Smooth muscle cell (in vitro differentiated cells): Measurements from ENCODE around the gene ZNF222. TPM values are rescaled to one million over a fixed set of nuclear protein-coding genes. Genes with fewer than 3 reads are reported as not detected.

Experiments
- DNase-seq: peaks from one replicate; lab custom pipeline; 2025; ENCODE audit not compliant: unreplicated experiment; lab: John Stamatoyannopoulos, UW
- H2AFZ ChIP-seq: fragments of 200-600 bp; sonication (generic); 2 replicates; pipeline ENCODE4 v1.6.0; 2016; ENCODE audit warnings: antibody characterized with exemption, low read depth, mild to moderate bottlenecking
- H3F3A ChIP-seq: fragments of 200-600 bp; sonication (generic); 2 replicates; pipeline ENCODE4 v1.6.0; 2017; ENCODE audit warnings: antibody characterized with exemption, low read depth
- H3K27ac ChIP-seq: fragments of 200-600 bp; sonication (generic); 2 replicates; pipeline ENCODE4 v1.5.1; 2016; ENCODE audit warnings: low read depth, mild to moderate bottlenecking
- H3K27me3 ChIP-seq: fragments of 200-600 bp; sonication (generic); 2 replicates; pipeline ENCODE4 v1.6.1; 2016; ENCODE audit warnings: low read depth, mild to moderate bottlenecking
- H3K36me3 ChIP-seq: fragments of 200-600 bp; sonication (generic); 2 replicates; pipeline ENCODE4 v1.5.1; 2016; ENCODE audit warnings: low read depth
- H3K4me1 ChIP-seq: fragments of 200-600 bp; sonication (generic); 2 replicates; pipeline ENCODE4 v1.5.1; 2016; ENCODE audit warnings: low read depth
- H3K4me2 ChIP-seq: fragments of 200-600 bp; sonication (generic); 2 replicates; pipeline ENCODE4 v1.6.0; 2016; ENCODE audit warnings: mild to moderate bottlenecking
- H3K4me3 ChIP-seq: fragments of 200-600 bp; sonication (generic); 2 replicates; pipeline ENCODE4 v1.5.1; 2016; ENCODE audit warnings: mild to moderate bottlenecking
- H3K79me2 ChIP-seq: fragments of 200-600 bp; sonication (generic); 2 replicates; pipeline ENCODE4 v1.6.0; 2016; ENCODE audit warnings: low read depth, mild to moderate bottlenecking
- H3K9ac ChIP-seq: fragments of 200-600 bp; sonication (generic); 2 replicates; pipeline ENCODE4 v1.6.0; 2016; ENCODE audit warnings: low read depth
- H3K9me3 ChIP-seq: fragments of 200-600 bp; sonication (generic); replicated peaks from 2 replicates; pipeline ENCODE4 v1.5.1; 2016; ENCODE audit warnings: low read depth
- H4K20me1 ChIP-seq: fragments of 200-600 bp; sonication (generic); 2 replicates; pipeline ENCODE4 v1.6.0; 2016; ENCODE audit warnings: low read depth
- WGBS: methylation state at CpG from one replicate; pipeline ENCODE4 v1.1.7; 2016; ENCODE audit warnings: low lambda C conversion rate; 5-methylcytosine and 5-hydroxymethylcytosine counted together
- polyA plus RNA-seq: library from polyadenylated mRNA; unstranded; fragments of >200 nt; fragmentation: Nextera tagmentation; extraction: Ambion mirVana; gene quantifications from 2 replicates; pipeline ENCODE4 v1.2.1, GENCODE V29; 2016
- small RNA-seq: library from RNA; depleted of rRNA; stranded (forward); fragments of <200 nt; gene quantifications from one replicate; pipeline ENCODE3, GENCODE V24; 2014
- total RNA-seq: library from RNA; depleted of rRNA; stranded (reverse); fragments of >200 nt; gene quantifications from 2 replicates; pipeline ENCODE4 v1.2.3, GENCODE V29; 2014
- TF ChIP-seq, protein P1 (sequence below): fragments of 200-600 bp; sonication (generic); IDR thresholded peaks from 2 replicates; pipeline ENCODE4 v1.5.1; 2017; ENCODE audit warnings: borderline replicate concordance, mild to moderate bottlenecking, antibody characterized with exemption; ENCODE audit not compliant: insufficient read depth, poor library complexity, severe bottlenecking

ZNF222 gene
- total and polyA plus RNA-seq, 2 experiments from 2014 or later: 5.3 to 5.9 TPM

DNA sequence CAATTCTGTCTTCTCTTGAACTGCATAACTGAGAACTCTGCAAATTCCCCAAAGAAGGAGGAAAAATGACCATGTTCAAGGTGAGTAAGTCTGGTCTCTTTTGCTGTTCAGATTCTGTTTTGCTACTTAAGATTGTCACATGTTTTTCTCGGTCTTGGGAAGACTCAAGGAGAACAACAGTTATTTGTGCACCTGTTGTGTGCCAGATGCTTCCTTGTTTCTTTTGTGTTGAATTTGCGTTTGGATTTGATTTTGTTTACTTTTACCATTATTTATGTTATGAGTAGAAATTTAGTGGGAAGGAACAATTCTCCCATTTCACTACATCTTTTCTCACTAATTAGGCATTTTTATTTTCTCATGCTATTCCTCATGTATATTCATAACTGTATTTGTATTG, 51.1 kb downstream of the ZNF222 start:
- H3K4me2 ChIP-seq: no peak overlapping the region
- 95% methylated on average over 2 of the region's 2 CpGs for WGBS
- no peak overlapping the region for H2AFZ ChIP-seq
- H3K36me3 ChIP-seq: no peaks in the 10 kb centered on the region
- no peak overlapping the region for H3K9ac ChIP-seq
- TF ChIP-seq, protein P1, sequence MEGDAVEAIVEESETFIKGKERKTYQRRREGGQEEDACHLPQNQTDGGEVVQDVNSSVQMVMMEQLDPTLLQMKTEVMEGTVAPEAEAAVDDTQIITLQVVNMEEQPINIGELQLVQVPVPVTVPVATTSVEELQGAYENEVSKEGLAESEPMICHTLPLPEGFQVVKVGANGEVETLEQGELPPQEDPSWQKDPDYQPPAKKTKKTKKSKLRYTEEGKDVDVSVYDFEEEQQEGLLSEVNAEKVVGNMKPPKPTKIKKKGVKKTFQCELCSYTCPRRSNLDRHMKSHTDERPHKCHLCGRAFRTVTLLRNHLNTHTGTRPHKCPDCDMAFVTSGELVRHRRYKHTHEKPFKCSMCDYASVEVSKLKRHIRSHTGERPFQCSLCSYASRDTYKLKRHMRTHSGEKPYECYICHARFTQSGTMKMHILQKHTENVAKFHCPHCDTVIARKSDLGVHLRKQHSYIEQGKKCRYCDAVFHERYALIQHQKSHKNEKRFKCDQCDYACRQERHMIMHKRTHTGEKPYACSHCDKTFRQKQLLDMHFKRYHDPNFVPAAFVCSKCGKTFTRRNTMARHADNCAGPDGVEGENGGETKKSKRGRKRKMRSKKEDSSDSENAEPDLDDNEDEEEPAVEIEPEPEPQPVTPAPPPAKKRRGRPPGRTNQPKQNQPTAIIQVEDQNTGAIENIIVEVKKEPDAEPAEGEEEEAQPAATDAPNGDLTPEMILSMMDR: no peak
- no peaks in the 10 kb centered on the region for H3F3A ChIP-seq
- peaks cover 6% of the 10 kb centered on the region for H3K4me1 ChIP-seq
- DNase-seq: no peak
- no peak overlapping the region for H3K27ac ChIP-seq
- no peaks in the 10 kb centered on the region for H4K20me1 ChIP-seq
- no peak overlapping the region for H3K4me3 ChIP-seq
- H3K27me3 ChIP-seq: no peaks in the 10 kb centered on the region
- peaks cover 7% of the 10 kb centered on the region for H3K79me2 ChIP-seq
- H3K9me3 ChIP-seq: no peaks in the 10 kb centered on the region

Small RNAs within 50 kb of the gene (small RNA-seq; reads per million reads assigned to genes)
- gene AC006213.5: not detected

Other genes starting within 250 kb of the ZNF222 start
- gene KCNN4, start 244.4 kb upstream of the ZNF222 start, total RNA-seq: 4.0 and 5.4 TPM in 2 replicates
- gene KCNN4, start 244.4 kb upstream of the ZNF222 start, polyA plus RNA-seq: 1.7 and 14.9 TPM in 2 replicates
- 3.1 and 6.9 TPM in 2 replicates for gene LYPD5, start 222.9 kb upstream of the ZNF222 start, total RNA-seq
- 1.2 and 2.7 TPM in 2 replicates for gene LYPD5, start 222.9 kb upstream of the ZNF222 start, polyA plus RNA-seq
- gene ZNF283, start 198.1 kb upstream of the ZNF222 start, total RNA-seq: 4.1 and 8.0 TPM in 2 replicates
- gene ZNF283, start 198.1 kb upstream of the ZNF222 start, polyA plus RNA-seq: 1.5 and 2.4 TPM in 2 replicates
- gene ZNF404, start 141.4 kb upstream of the ZNF222 start, total RNA-seq: 11.3 and 12.5 TPM in 2 replicates
- 8.6 and 10.2 TPM in 2 replicates for gene ZNF404, start 141.4 kb upstream of the ZNF222 start, polyA plus RNA-seq
- gene ZNF45, start 90.1 kb upstream of the ZNF222 start, total RNA-seq: 6.1 and 14.8 TPM in 2 replicates
- 5.7 and 6.7 TPM in 2 replicates for gene ZNF45, start 90.1 kb upstream of the ZNF222 start, polyA plus RNA-seq
- 4.9 and 6.6 TPM in 2 replicates for gene ZNF221, start 74.2 kb upstream of the ZNF222 start, total RNA-seq
- 1.3 and 1.9 TPM in 2 replicates for gene ZNF221, start 74.2 kb upstream of the ZNF222 start, polyA plus RNA-seq
- 4.1 and 11.9 TPM in 2 replicates for gene ZNF155, start 41.2 kb upstream of the ZNF222 start, total RNA-seq
- gene ZNF155, start 41.2 kb upstream of the ZNF222 start, polyA plus RNA-seq: 1.2 and 5.5 TPM in 2 replicates
- 10.0 and 17.3 TPM in 2 replicates for gene ZNF230, start 22.4 kb upstream of the ZNF222 start, total RNA-seq
- gene ZNF230, start 22.4 kb upstream of the ZNF222 start, polyA plus RNA-seq: 1.2 and 4.4 TPM in 2 replicates
- 5.5 and 10.2 TPM in 2 replicates for gene ZNF223, start 26.7 kb downstream of the ZNF222 start, total RNA-seq
- 5.1 and 6.6 TPM in 2 replicates for gene ZNF223, start 26.7 kb downstream of the ZNF222 start, polyA plus RNA-seq
- 2.4 and 3.2 TPM in 2 replicates for gene ZNF284, start 46.8 kb downstream of the ZNF222 start, total RNA-seq
- gene ZNF284, start 46.8 kb downstream of the ZNF222 start, polyA plus RNA-seq: 0.91 and 1.3 TPM in 2 replicates
- 22.4 and 27.1 TPM in 2 replicates for gene ZNF224, start 69.0 kb downstream of the ZNF222 start, total RNA-seq
- gene ZNF224, start 69.0 kb downstream of the ZNF222 start, polyA plus RNA-seq: 7.3 and 19.1 TPM in 2 replicates
- gene ZNF225, start 88.0 kb downstream of the ZNF222 start, total RNA-seq: 3.3 and 6.8 TPM in 2 replicates
- 2.5 and 3.1 TPM in 2 replicates for gene ZNF225, start 88.0 kb downstream of the ZNF222 start, polyA plus RNA-seq
- 4.6 and 4.8 TPM in 2 replicates for gene ZNF234, start 116.2 kb downstream of the ZNF222 start, total RNA-seq
- 3.2 and 3.8 TPM in 2 replicates for gene ZNF234, start 116.2 kb downstream of the ZNF222 start, polyA plus RNA-seq
- 38.2 and 42.3 TPM in 2 replicates for gene ZNF226, start 139.7 kb downstream of the ZNF222 start, total RNA-seq
- gene ZNF226, start 139.7 kb downstream of the ZNF222 start, polyA plus RNA-seq: 36.0 and 39.4 TPM in 2 replicates
- 11.7 and 14.5 TPM in 2 replicates for gene ZNF227, start 187.2 kb downstream of the ZNF222 start, total RNA-seq
- gene ZNF227, start 187.2 kb downstream of the ZNF222 start, polyA plus RNA-seq: 5.9 and 7.1 TPM in 2 replicates
- 1.6 TPM in 1 of 2 replicates, not detected in the other for gene ZNF233, start 234.5 kb downstream of the ZNF222 start, total RNA-seq
- 0.72 and 0.86 TPM in 2 replicates for gene ZNF233, start 234.5 kb downstream of the ZNF222 start, polyA plus RNA-seq